Activated CD4-positive, alpha-beta T cell treated with anti-CD3 and anti-CD28 coated beads for 36 hours (primary cell): ENCODE measurements around the gene ZNF772. TPM values are rescaled to one million over a fixed set of nuclear protein-coding genes. Genes with fewer than 3 reads are reported as not detected.
"Not testable (repeated sequence)": the region's sequence is repeated elsewhere in the genome, so short reads cannot be mapped to it uniquely, and the experiment has no call there.

Experiments used
- ATAC-seq: fragments of 200-7000 bp; cut with Tn5 transposase; one replicate; pipeline ENCODE4 v1.10.0; 2021; ENCODE audit warnings: mild to moderate bottlenecking, moderate library complexity
- CTCF ChIA-PET: fragments of 350-600 bp; sonication (Branson Sonifier 250); formaldehyde crosslinking; loops from one replicate; lab custom pipeline; 2021; ENCODE audit warnings: antibody characterized with exemption; lab: Charles Lee
- POLR2A ChIA-PET: fragments of 350-600 bp; sonication (Branson Sonifier 250); formaldehyde crosslinking; loops from one replicate; lab custom pipeline; 2021; ENCODE audit warnings: antibody characterized with exemption, inconsistent platforms; lab: Charles Lee
- DNase-seq: peaks from one replicate; pipeline ENCODE4 v3.0.0-alpha.2; 2020
- H3K27ac Mint-ChIP-seq: one replicate; pipeline ENCODE4 v1.8.0; 2021; ENCODE audit warnings: mixed read lengths
- H3K27me3 Mint-ChIP-seq: one replicate; pipeline ENCODE4 v1.8.0; 2021; ENCODE audit warnings: mixed read lengths
- H3K36me3 Mint-ChIP-seq: one replicate; pipeline ENCODE4 v1.8.0; 2021; ENCODE audit warnings: low read depth, mixed read lengths
- H3K4me1 Mint-ChIP-seq: one replicate; pipeline ENCODE4 v1.8.0; 2021; ENCODE audit warnings: mixed read lengths
- H3K4me3 Mint-ChIP-seq: one replicate; pipeline ENCODE4 v1.8.0; 2021; ENCODE audit warnings: mild to moderate bottlenecking, moderate library complexity, mixed read lengths
- H3K9me3 Mint-ChIP-seq: one replicate; pipeline ENCODE4 v1.8.0; 2021; ENCODE audit warnings: low read depth, mixed read lengths
- intact Hi-C, 2 experiments: fragments of 100-400 bp; cut with DNase I in 1 of 2; cut with micrococcal nuclease in 1 of 2; formaldehyde crosslinking; loops; one replicate each; pipeline versions ENCODE4 v1.14.2 to v1.15.1; 2022 to 2024; cut with DNase I, micrococcal nuclease
- total RNA-seq, 2 experiments: library from RNA; stranded (reverse); gene quantifications; one replicate each; pipeline ENCODE4 v1.2.3, GENCODE V29; 2021

ZNF772 gene
- 1 to 10 TPM; 6.5 to 7.5 TPM for total RNA-seq

GRCh38 chr19:57477191-57478008 is at the start of gene ZNF772:
Gene ZNF772, minus strand, starts transcription at chr19:57477566. Its CDS starts 257 bp downstream, at chr19:57477309.
- POLR2A ChIA-PET: no interaction called here
- Mint-ChIP-seq H3K4me3 (peak within 1 kb of the TSS; percentile 76), H3K27ac (peak within 1 kb of the TSS; percentile 79), H3K36me3 (peaks cover 58% of the 10 kb centered on the region), H3K4me1 (peaks cover 17% of the 10 kb centered on the region), H3K9me3 (peaks cover 48% of the 10 kb centered on the region), H3K27me3 (no peaks in the 10 kb centered on the region)
- CTCF ChIA-PET: interaction anchor here (0.6 to 0.7 kb wide), 2 partner anchors 203 to 232 kb away, joined by 3 read pairs; no protein-coding TSS in a partner anchor
- ATAC-seq (peak; percentile 100), DNase-seq (peak; percentile 92)
- intact Hi-C loops: loop anchor here (1.0 to 5.0 kb wide), 12 partner anchors 10 to 675 kb away; partner anchors contain the start of genes ZNF416 (in 2 of the 2), ZNF419 (in 2 of the 2), ZNF749 (in 2 of the 2) and ZNF17 (in 1 of the 2)

GRCh38 chr19:57518021-57518420 is 40.7 kb upstream of the ZNF772 start:
- intact Hi-C loops, H3K27me3 Mint-ChIP-seq, POLR2A ChIA-PET, H3K4me1 Mint-ChIP-seq, DNase-seq, H3K4me3 Mint-ChIP-seq, H3K27ac Mint-ChIP-seq, ATAC-seq: not testable (repeated sequence)
- H3K36me3 Mint-ChIP-seq: peaks cover 58% of the 10 kb centered on the region
- CTCF ChIA-PET: interaction anchor here (0.6 kb wide), 1 partner anchor 157 kb away, joined by 3 read pairs; no protein-coding TSS in a partner anchor
- H3K9me3 Mint-ChIP-seq: peaks cover 42% of the 10 kb centered on the region

GRCh38 chr19:57515255-57515654 is 37.9 kb upstream of the ZNF772 start:
- no peaks in the 10 kb centered on the region for H3K27me3 Mint-ChIP-seq
- no peaks in the 10 kb centered on the region for H3K4me1 Mint-ChIP-seq
- intact Hi-C loops: no loop called here
- ATAC-seq: no peak
- H3K9me3 Mint-ChIP-seq: peaks cover 48% of the 10 kb centered on the region
- POLR2A ChIA-PET: no interaction called here
- H3K27ac Mint-ChIP-seq: no peak overlapping the region
- DNase-seq: no peak
- H3K4me3 Mint-ChIP-seq: no peak overlapping the region
- H3K36me3 Mint-ChIP-seq: peaks cover 71% of the 10 kb centered on the region
- CTCF ChIA-PET: no interaction called here

- ATAC-seq: no peak
- Mint-ChIP-seq H3K9me3 (peaks cover 54% of the 10 kb centered on the region), H3K4me1 (no peaks in the 10 kb centered on the region), H3K27ac (no peak overlapping the region), H3K4me3 (no peak overlapping the region), H3K27me3 (no peaks in the 10 kb centered on the region), H3K36me3 (peaks cover 82% of the 10 kb centered on the region)
- peak; percentile 8 for DNase-seq
- ChIA-PET POLR2A (no interaction called here), CTCF (no interaction called here)
- intact Hi-C loops: no loop called here
Observed at GRCh38 chr19:57512845-57513244, 35.5 kb upstream of the ZNF772 start.

- H3K27ac Mint-ChIP-seq: no peak overlapping the region
- intact Hi-C loops: no loop called here
- CTCF ChIA-PET: no interaction called here
- ATAC-seq (no peak), DNase-seq (no peak)
- H3K9me3 Mint-ChIP-seq: peaks cover 51% of the 10 kb centered on the region
- H3K4me1 Mint-ChIP-seq: no peaks in the 10 kb centered on the region
- POLR2A ChIA-PET: no interaction called here
- H3K4me3 Mint-ChIP-seq: no peak overlapping the region
- no peaks in the 10 kb centered on the region for H3K27me3 Mint-ChIP-seq
- peaks cover 83% of the 10 kb centered on the region for H3K36me3 Mint-ChIP-seq
Observed at GRCh38 chr19:57511484-57511883, 34.1 kb upstream of the ZNF772 start.

GRCh38 chr19:57506163-57506562 is 28.8 kb upstream of the ZNF772 start:
- no peak overlapping the region for H3K27ac Mint-ChIP-seq
- DNase-seq: no peak
- CTCF ChIA-PET: no interaction called here
- H3K4me1 Mint-ChIP-seq: peaks cover 6% of the 10 kb centered on the region
- no peak overlapping the region for H3K4me3 Mint-ChIP-seq
- no peak for ATAC-seq
- H3K9me3 Mint-ChIP-seq: peaks cover 47% of the 10 kb centered on the region
- intact Hi-C loops: no loop called here
- POLR2A ChIA-PET: no interaction called here
- H3K27me3 Mint-ChIP-seq: no peaks in the 10 kb centered on the region
- peaks cover 90% of the 10 kb centered on the region for H3K36me3 Mint-ChIP-seq

GRCh38 chr19:57500400-57500799 is 23.0 kb upstream of the ZNF772 start:
- ATAC-seq, DNase-seq, POLR2A ChIA-PET, H3K27me3 Mint-ChIP-seq, intact Hi-C loops: not testable (repeated sequence)
- peak overlapping the region; percentile 81 for H3K4me3 Mint-ChIP-seq
- H3K9me3 Mint-ChIP-seq: peaks cover 37% of the 10 kb centered on the region
- peak overlapping the region; percentile 83 for H3K27ac Mint-ChIP-seq
- CTCF ChIA-PET: interaction anchor here (0.8 kb wide), 1 partner anchor 15 kb away, joined by 3 read pairs; no protein-coding TSS in a partner anchor
- H3K36me3 Mint-ChIP-seq: peaks cover 59% of the 10 kb centered on the region
- peaks cover 21% of the 10 kb centered on the region for H3K4me1 Mint-ChIP-seq

- POLR2A ChIA-PET, H3K27me3 Mint-ChIP-seq: not testable (repeated sequence)
- Mint-ChIP-seq H3K36me3 (peaks cover 58% of the 10 kb centered on the region), H3K9me3 (peaks cover 34% of the 10 kb centered on the region), H3K27ac (peak within 1 kb of the TSS; percentile 87), H3K4me3 (peak within 1 kb of the TSS; percentile 81), H3K4me1 (peaks cover 21% of the 10 kb centered on the region)
- intact Hi-C loops: loop anchor here (1.0 to 2.0 kb wide), 12 partner anchors 13 to 416 kb away; partner anchors contain the start of genes ZNF17 (in 2 of the 2), ZNF419 (in 2 of the 2), ZNF549 (in 2 of the 2) and TRAPPC2B (in 1 of the 2)
- ATAC-seq (peak; percentile 100), DNase-seq (peak; percentile 98)
- CTCF ChIA-PET: interaction anchor here (0.6 to 0.8 kb wide), 2 partner anchors 15 to 1419 kb away, joined by 3 read pairs; no protein-coding TSS in a partner anchor
Observed at GRCh38 chr19:57499680-57500395, 22.5 kb upstream of the ZNF772 start, which contains the start of gene ZNF773. Gene ZNF773, plus strand, starts transcription at chr19:57499938. Its CDS starts 143 bp downstream, at chr19:57500081.

GRCh38 chr19:57499332-57499679 is 21.9 kb upstream of the ZNF772 start:
- Mint-ChIP-seq H3K9me3 (peaks cover 37% of the 10 kb centered on the region), H3K27ac (peak overlapping the region; percentile 87), H3K4me3 (peak overlapping the region; percentile 81), H3K36me3 (peaks cover 58% of the 10 kb centered on the region), H3K4me1 (peaks cover 21% of the 10 kb centered on the region)
- ATAC-seq, POLR2A ChIA-PET, DNase-seq, H3K27me3 Mint-ChIP-seq: not testable (repeated sequence)
- CTCF ChIA-PET: interaction anchor here (0.6 to 0.8 kb wide), 2 partner anchors 14 to 1419 kb away, joined by 3 read pairs; no protein-coding TSS in a partner anchor
- intact Hi-C loops: loop anchor here (1.0 to 2.0 kb wide), 12 partner anchors 12 to 417 kb away; partner anchors contain the start of genes ZNF17 (in 2 of the 2), ZNF419 (in 2 of the 2), ZNF549 (in 2 of the 2) and TRAPPC2B (in 1 of the 2)

GRCh38 chr19:57488299-57488644 is 10.9 kb upstream of the ZNF772 start:
- POLR2A ChIA-PET, H3K27me3 Mint-ChIP-seq, DNase-seq, intact Hi-C loops: not testable (repeated sequence)
- Mint-ChIP-seq H3K36me3 (peaks cover 51% of the 10 kb centered on the region), H3K4me3 (peak overlapping the region; percentile 68), H3K4me1 (peaks cover 11% of the 10 kb centered on the region), H3K27ac (peak overlapping the region; percentile 66), H3K9me3 (peaks cover 32% of the 10 kb centered on the region)
- ATAC-seq: peak; percentile 3
- CTCF ChIA-PET: interaction anchor here (0.7 kb wide), 1 partner anchor 15 kb away, joined by 3 read pairs; no protein-coding TSS in a partner anchor
